Uterus (tissue), 4 donors: ENCODE results near the gene FAM43A. TPM values are rescaled to one million over a fixed set of nuclear protein-coding genes. Genes with fewer than 3 reads are reported as not detected.

Source experiments
- DNase-seq, 2 donors: peaks; one replicate each; pipeline ENCODE4 v3.0.0-alpha.2; 2019 to 2020
- H3K27ac ChIP-seq, 2 donors: fragments of 200-600 bp; sonication (generic); 1 replicate in 1 of 2; 2 replicates in 1 of 2; pipeline ENCODE4 v1.5.1; 2016 to 2018
- H3K27me3 ChIP-seq, 2 donors: fragments of 200-600 bp; sonication (generic); one replicate each; pipeline ENCODE4 v1.5.1; 2018 to 2019; ENCODE audit warnings: control low read depth in 1 of 2
- H3K36me3 ChIP-seq, 2 donors: fragments of 200-600 bp; sonication (generic); one replicate each; pipeline ENCODE4 v1.5.1; 2019; ENCODE audit warnings: control low read depth in 1 of 2
- H3K4me1 ChIP-seq, 2 donors: fragments of 200-600 bp; sonication (generic); one replicate each; pipeline ENCODE4 v1.5.1; 2018 to 2019; ENCODE audit warnings: control low read depth in 1 of 2
- H3K4me3 ChIP-seq, 2 donors: fragments of 200-600 bp; sonication (generic); 1 replicate in 1 of 2; 2 replicates in 1 of 2; pipeline ENCODE4 v1.5.1; 2018 to 2019; ENCODE audit warnings: mild to moderate bottlenecking in 1 of 2
- H3K9me3 ChIP-seq, 2 donors: fragments of 200-600 bp; sonication (generic); one replicate each; pipeline ENCODE4 v1.5.1; 2019; ENCODE audit warnings: control low read depth in 1 of 2
- CTCF ChIP-seq, 4 experiments: fragments of 200-600 bp in 2 of 4; fragments of 450-650 bp in 2 of 4; sonication (generic) in 2 of 4; IDR thresholded peaks; one replicate each; pipeline ENCODE4 v1.5.1; 2016 to 2019; ENCODE audit warnings: antibody characterized with exemption in 4 of 4, mild to moderate bottlenecking in 2 of 4, moderate library complexity in 1 of 4
- POLR2A ChIP-seq, 2 donors: fragments of 450-650 bp; IDR thresholded peaks; one replicate each; pipeline ENCODE4 v1.6.1; 2016; ENCODE audit warnings: antibody characterized with exemption in 2 of 2, mild to moderate bottlenecking in 1 of 2, moderate library complexity in 1 of 2
- intact Hi-C: fragments of 100-400 bp; cut with DNase I; formaldehyde crosslinking; loops from one replicate; pipeline ENCODE4 v1.15.1; 2023; ENCODE audit warnings: low total_unique reads
- total RNA-seq, 4 donors: library from RNA; depleted of rRNA in 3 of 4; stranded (reverse); fragments of >200 nt in 3 of 4; gene quantifications; one replicate each; pipeline versions ENCODE4 v1.1.0 to v1.2.4, GENCODE V29; 2014 to 2023
- donor health status: DM: yes; HTN: yes; CAD: no.

The FAM43A gene
- total RNA-seq, 4 donors from 2014 or later, result 12.9 to 25.2 (median 19.3) TPM

GRCh38 chr3:194720048-194720447, 34.4 kb downstream of the FAM43A start:
- no peak overlapping the region for H3K27ac ChIP-seq
- no peaks in the 10 kb centered on the region for H3K36me3 ChIP-seq
- intact Hi-C loops, result no loop called here
- H3K9me3 ChIP-seq, result no peaks in the 10 kb centered on the region
- no peaks in the 10 kb centered on the region for H3K4me1 ChIP-seq
- H3K4me3 ChIP-seq, result no peak overlapping the region
- no peak for TF ChIP-seq CTCF (IDR thresholded peaks at IDR 0.05)
- no peak for TF ChIP-seq POLR2A (IDR thresholded peaks at IDR 0.05)
- H3K27me3 ChIP-seq, result no peaks in the 10 kb centered on the region
- DNase-seq, result no peak

DNA sequence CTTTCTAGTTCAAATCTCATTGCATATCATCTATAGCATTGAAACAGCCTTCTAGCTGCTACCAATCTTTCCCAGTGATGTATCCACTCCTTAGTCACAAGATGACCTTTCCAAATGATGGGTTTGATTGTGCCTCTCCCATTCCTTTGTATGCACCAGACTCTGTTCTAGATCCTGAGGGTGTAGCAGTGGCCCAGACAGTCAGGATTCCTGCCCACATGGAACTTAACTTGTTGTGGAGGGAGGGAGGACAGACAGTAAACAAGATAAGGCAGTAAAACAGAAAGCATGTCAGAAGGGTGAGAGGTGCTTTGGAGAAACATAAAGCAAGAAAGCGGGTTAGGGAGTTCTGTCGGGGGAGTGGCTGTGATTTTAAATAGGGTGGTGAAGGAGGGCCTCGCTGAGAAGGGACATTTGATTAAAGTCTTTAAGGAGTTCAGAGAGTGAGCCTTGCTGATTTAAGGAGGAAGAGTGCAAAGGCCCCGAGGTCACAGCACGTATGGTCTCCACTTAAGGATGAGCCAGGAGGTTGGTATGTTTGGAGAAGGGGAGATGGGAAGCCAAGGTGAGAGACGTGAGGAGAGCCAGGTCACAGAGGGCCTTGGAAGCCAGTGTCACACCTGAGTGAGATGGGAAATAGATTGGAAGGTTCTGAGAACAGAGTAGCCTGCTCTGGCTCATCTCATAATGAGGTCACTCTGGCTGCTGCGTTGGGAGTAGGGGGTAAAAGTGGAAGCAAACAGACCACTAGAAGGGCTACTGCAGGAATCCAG, 38.3 kb downstream of the FAM43A start:
- DNase-seq, result no peak
- intact Hi-C loops, result no loop called here
- Histone ChIP-seq H3K27ac (no peak overlapping the region), H3K9me3 (no peaks in the 10 kb centered on the region), H3K4me1 (no peaks in the 10 kb centered on the region), H3K36me3 (no peaks in the 10 kb centered on the region), H3K4me3 (no peak overlapping the region), H3K27me3 (no peaks in the 10 kb centered on the region)
- TF ChIP-seq CTCF (IDR thresholded peaks at IDR 0.05) (no peak), POLR2A (IDR thresholded peaks at IDR 0.05) (no peak)

- Histone ChIP-seq H3K36me3 (no peaks in the 10 kb centered on the region), H3K4me3 (no peak overlapping the region), H3K27ac (no peak overlapping the region), H3K4me1 (no peaks in the 10 kb centered on the region), H3K27me3 (no peaks in the 10 kb centered on the region), H3K9me3 (no peaks in the 10 kb centered on the region)
- no peak for DNase-seq
- no peak for TF ChIP-seq POLR2A (IDR thresholded peaks at IDR 0.05)
- TF ChIP-seq CTCF (IDR thresholded peaks at IDR 0.05), result no peak
- intact Hi-C loops, result no loop called here
These were observed 39.7 kb downstream of the FAM43A start for GRCh38 chr3:194725346-194725745.

DNA sequence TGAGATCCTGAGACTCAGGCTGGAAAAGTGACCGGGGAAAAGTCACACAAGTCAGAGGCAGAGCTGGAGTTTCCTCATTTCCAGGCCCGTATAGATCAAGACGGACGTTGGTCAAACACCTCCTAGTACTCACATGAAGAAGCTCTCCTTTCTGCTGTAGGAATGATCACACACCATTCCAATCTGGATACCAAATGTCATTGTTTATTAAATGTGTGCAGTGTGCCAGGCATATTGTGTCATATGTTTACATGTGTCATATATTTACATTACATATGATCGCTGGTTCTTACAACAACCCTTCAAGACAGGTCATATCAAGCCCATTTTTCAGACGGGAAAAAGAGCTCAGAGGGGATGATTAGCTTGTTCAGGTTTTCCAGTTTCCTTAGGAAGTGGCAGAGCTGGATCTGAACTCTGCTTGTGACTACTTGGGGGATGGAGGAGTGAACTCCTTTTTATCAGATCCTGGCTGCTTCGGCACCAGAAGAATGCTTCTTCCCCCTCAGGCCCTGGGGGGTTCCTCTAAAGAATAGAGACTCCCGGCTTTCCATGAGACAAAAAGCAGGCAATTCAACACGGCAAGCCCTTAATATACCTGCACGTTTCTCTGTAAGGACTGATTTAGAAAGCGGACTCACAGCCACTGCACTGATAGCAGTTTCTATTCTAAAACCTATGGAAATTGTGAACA, 41.9 kb downstream of the FAM43A start:
- no peaks in the 10 kb centered on the region for H3K36me3 ChIP-seq
- no peak for TF ChIP-seq CTCF (IDR thresholded peaks at IDR 0.05)
- TF ChIP-seq POLR2A (IDR thresholded peaks at IDR 0.05), result no peak
- H3K27ac ChIP-seq, result no peak overlapping the region
- no peak overlapping the region for H3K4me3 ChIP-seq
- no peak for DNase-seq
- no peaks in the 10 kb centered on the region for H3K4me1 ChIP-seq
- intact Hi-C loops, result no loop called here
- no peaks in the 10 kb centered on the region for H3K9me3 ChIP-seq
- H3K27me3 ChIP-seq, result no peaks in the 10 kb centered on the region

DNA sequence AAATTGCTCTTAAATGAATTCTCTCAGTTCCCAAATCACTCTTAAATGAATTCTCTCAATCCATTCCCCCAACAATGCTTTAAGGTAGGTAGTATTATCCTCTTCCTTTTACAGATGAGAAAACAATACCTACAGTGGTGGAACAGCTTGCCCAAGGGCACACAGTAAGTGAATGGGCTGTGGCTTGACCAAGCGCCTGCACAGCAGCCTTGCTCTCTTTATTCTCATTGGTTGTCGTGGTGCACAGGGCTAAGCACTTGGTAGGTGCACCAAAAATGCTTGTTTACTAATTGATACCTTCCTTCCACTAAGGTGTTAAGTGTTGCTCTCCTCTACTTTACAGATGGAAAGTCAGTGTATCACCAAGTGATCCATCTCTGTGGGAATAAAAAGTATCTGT, 43.3 kb downstream of the FAM43A start:
- TF ChIP-seq POLR2A (IDR thresholded peaks at IDR 0.05), result no peak
- no peak for TF ChIP-seq CTCF (IDR thresholded peaks at IDR 0.05)
- Histone ChIP-seq H3K4me1 (no peaks in the 10 kb centered on the region), H3K27ac (no peak overlapping the region), H3K36me3 (no peaks in the 10 kb centered on the region), H3K9me3 (no peaks in the 10 kb centered on the region), H3K27me3 (no peaks in the 10 kb centered on the region), H3K4me3 (no peak overlapping the region)
- DNase-seq, result no peak
- intact Hi-C loops, result no loop called here
